ENCODE measurements around the gene LPIN3.

GRCh38 chr20:41308290-41308711 is 32.3 kb upstream of the LPIN3 start:
- TF ChIP-seq CTCF (IDR thresholded peaks at IDR 0.05 in 2 of 3, conservative IDR thresholded peaks at IDR 0.05 in 1 of 3; ENCODE audit: borderline replicate concordance in 1 of 3, insufficient read depth in 1 of 3, low read depth in 2 of 3, low read length in 2 of 3) (no peak), POLR2A (IDR thresholded peaks at IDR 0.05; ENCODE audit: borderline replicate concordance, extremely low read depth, insufficient read depth, insufficient read length) (no peak), POLR2AphosphoS5 (IDR thresholded peaks at IDR 0.05; ENCODE audit: low read depth, low read length) (no peak), ZNF274 (IDR thresholded peaks at IDR 0.05; ENCODE audit: low read depth, low read length) (no peak), SP1 (IDR thresholded peaks at IDR 0.05; ENCODE audit: low read depth) (no peak), MAX (IDR thresholded peaks at IDR 0.05) (no peak), ATF3 (IDR thresholded peaks at IDR 0.05) (no peak), EZH2 (IDR thresholded peaks at IDR 0.05) (no peak), YY1 (IDR thresholded peaks at IDR 0.05; ENCODE audit: extremely low read depth, insufficient replicate concordance, low read depth, low read length) (no peak)
